ENCODE results near the gene SUPT20HL1. TPM values are rescaled to one million over a fixed set of nuclear protein-coding genes. Genes with fewer than 3 reads are reported as not detected.
A peak's percentile ranks its signal among the peaks of the same experiment; 100 is the strongest.

The SUPT20HL1 gene
- total RNA-seq, 1 experiment from 2014 or later, result not detected

GRCh38 chrX:24375600-24376131 lies 15.2 kb downstream of the SUPT20HL1 start:
- Mint-ChIP-seq H3K9me3 (no peaks in the 10 kb centered on the region), H3K27me3 (ENCODE audit: low read depth) (peaks cover 18% of the 10 kb centered on the region), H3K27ac (no peak overlapping the region), H3K4me1 (peaks cover 74% of the 10 kb centered on the region), H3K4me3 (no peak overlapping the region; the same call in 1 of the 2 replicates), H3K36me3 (no peaks in the 10 kb centered on the region)
- DNase-seq (ENCODE audit: low spot score), result no peak
- ChIA-PET POLR2A (interaction anchor here (0.5 kb wide), 1 partner anchor 322 kb away, joined by 3 read pairs; no protein-coding TSS in a partner anchor), CTCF (interaction anchor here (0.6 to 1.3 kb wide), 2 partner anchors 17 to 20 kb away, joined by 3 read pairs; no protein-coding TSS in a partner anchor)
- TF ChIP-seq, protein P1, sequence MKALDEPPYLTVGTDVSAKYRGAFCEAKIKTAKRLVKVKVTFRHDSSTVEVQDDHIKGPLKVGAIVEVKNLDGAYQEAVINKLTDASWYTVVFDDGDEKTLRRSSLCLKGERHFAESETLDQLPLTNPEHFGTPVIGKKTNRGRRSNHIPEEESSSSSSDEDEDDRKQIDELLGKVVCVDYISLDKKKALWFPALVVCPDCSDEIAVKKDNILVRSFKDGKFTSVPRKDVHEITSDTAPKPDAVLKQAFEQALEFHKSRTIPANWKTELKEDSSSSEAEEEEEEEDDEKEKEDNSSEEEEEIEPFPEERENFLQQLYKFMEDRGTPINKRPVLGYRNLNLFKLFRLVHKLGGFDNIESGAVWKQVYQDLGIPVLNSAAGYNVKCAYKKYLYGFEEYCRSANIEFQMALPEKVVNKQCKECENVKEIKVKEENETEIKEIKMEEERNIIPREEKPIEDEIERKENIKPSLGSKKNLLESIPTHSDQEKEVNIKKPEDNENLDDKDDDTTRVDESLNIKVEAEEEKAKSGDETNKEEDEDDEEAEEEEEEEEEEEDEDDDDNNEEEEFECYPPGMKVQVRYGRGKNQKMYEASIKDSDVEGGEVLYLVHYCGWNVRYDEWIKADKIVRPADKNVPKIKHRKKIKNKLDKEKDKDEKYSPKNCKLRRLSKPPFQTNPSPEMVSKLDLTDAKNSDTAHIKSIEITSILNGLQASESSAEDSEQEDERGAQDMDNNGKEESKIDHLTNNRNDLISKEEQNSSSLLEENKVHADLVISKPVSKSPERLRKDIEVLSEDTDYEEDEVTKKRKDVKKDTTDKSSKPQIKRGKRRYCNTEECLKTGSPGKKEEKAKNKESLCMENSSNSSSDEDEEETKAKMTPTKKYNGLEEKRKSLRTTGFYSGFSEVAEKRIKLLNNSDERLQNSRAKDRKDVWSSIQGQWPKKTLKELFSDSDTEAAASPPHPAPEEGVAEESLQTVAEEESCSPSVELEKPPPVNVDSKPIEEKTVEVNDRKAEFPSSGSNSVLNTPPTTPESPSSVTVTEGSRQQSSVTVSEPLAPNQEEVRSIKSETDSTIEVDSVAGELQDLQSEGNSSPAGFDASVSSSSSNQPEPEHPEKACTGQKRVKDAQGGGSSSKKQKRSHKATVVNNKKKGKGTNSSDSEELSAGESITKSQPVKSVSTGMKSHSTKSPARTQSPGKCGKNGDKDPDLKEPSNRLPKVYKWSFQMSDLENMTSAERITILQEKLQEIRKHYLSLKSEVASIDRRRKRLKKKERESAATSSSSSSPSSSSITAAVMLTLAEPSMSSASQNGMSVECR (CRISPR knock-in tag; IDR thresholded peaks at IDR 0.05; ENCODE audit: borderline replicate concordance), result no peak
- TF ChIP-seq, protein P2, sequence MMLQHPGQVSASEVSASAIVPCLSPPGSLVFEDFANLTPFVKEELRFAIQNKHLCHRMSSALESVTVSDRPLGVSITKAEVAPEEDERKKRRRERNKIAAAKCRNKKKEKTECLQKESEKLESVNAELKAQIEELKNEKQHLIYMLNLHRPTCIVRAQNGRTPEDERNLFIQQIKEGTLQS (CRISPR knock-in tag; conservative IDR thresholded peaks at IDR 0.05), result no peak
- TF ChIP-seq NR3C1 (CRISPR knock-in tag; conservative IDR thresholded peaks at IDR 0.05; ENCODE audit: low read depth) (no peak), HMGA2 (CRISPR knock-in tag; IDR thresholded peaks at IDR 0.05) (no peak), ZNF232 (CRISPR knock-in tag; IDR thresholded peaks at IDR 0.05) (no peak), SMAD4 (CRISPR knock-in tag; IDR thresholded peaks at IDR 0.05) (no peak), ZBTB21 (CRISPR knock-in tag; IDR thresholded peaks at IDR 0.05; ENCODE audit: borderline replicate concordance) (no peak), GABPB1 (CRISPR knock-in tag; IDR thresholded peaks at IDR 0.05) (no peak), ZNF423 (CRISPR knock-in tag; IDR thresholded peaks at IDR 0.05) (no peak), PRRX2 (CRISPR knock-in tag; IDR thresholded peaks at IDR 0.05) (no peak)
- TF ChIP-seq, protein P3, sequence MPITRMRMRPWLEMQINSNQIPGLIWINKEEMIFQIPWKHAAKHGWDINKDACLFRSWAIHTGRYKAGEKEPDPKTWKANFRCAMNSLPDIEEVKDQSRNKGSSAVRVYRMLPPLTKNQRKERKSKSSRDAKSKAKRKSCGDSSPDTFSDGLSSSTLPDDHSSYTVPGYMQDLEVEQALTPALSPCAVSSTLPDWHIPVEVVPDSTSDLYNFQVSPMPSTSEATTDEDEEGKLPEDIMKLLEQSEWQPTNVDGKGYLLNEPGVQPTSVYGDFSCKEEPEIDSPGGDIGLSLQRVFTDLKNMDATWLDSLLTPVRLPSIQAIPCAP (CRISPR knock-in tag; IDR thresholded peaks at IDR 0.05), result no peak
- TF ChIP-seq, protein P4, sequence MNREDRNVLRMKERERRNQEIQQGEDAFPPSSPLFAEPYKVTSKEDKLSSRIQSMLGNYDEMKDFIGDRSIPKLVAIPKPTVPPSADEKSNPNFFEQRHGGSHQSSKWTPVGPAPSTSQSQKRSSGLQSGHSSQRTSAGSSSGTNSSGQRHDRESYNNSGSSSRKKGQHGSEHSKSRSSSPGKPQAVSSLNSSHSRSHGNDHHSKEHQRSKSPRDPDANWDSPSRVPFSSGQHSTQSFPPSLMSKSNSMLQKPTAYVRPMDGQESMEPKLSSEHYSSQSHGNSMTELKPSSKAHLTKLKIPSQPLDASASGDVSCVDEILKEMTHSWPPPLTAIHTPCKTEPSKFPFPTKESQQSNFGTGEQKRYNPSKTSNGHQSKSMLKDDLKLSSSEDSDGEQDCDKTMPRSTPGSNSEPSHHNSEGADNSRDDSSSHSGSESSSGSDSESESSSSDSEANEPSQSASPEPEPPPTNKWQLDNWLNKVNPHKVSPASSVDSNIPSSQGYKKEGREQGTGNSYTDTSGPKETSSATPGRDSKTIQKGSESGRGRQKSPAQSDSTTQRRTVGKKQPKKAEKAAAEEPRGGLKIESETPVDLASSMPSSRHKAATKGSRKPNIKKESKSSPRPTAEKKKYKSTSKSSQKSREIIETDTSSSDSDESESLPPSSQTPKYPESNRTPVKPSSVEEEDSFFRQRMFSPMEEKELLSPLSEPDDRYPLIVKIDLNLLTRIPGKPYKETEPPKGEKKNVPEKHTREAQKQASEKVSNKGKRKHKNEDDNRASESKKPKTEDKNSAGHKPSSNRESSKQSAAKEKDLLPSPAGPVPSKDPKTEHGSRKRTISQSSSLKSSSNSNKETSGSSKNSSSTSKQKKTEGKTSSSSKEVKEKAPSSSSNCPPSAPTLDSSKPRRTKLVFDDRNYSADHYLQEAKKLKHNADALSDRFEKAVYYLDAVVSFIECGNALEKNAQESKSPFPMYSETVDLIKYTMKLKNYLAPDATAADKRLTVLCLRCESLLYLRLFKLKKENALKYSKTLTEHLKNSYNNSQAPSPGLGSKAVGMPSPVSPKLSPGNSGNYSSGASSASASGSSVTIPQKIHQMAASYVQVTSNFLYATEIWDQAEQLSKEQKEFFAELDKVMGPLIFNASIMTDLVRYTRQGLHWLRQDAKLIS (CRISPR knock-in tag; IDR thresholded peaks at IDR 0.05; ENCODE audit: borderline replicate concordance), result no peak
- TF ChIP-seq, protein P5, sequence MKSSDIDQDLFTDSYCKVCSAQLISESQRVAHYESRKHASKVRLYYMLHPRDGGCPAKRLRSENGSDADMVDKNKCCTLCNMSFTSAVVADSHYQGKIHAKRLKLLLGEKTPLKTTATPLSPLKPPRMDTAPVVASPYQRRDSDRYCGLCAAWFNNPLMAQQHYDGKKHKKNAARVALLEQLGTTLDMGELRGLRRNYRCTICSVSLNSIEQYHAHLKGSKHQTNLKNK (CRISPR knock-in tag; IDR thresholded peaks at IDR 0.05), result no peak
- TF ChIP-seq, protein P6, sequence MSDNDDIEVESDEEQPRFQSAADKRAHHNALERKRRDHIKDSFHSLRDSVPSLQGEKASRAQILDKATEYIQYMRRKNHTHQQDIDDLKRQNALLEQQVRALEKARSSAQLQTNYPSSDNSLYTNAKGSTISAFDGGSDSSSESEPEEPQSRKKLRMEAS (CRISPR knock-in tag; IDR thresholded peaks at IDR 0.05), result no peak
- ATAC-seq, result no peak; the same call in 1 of the 2 replicates

DNA sequence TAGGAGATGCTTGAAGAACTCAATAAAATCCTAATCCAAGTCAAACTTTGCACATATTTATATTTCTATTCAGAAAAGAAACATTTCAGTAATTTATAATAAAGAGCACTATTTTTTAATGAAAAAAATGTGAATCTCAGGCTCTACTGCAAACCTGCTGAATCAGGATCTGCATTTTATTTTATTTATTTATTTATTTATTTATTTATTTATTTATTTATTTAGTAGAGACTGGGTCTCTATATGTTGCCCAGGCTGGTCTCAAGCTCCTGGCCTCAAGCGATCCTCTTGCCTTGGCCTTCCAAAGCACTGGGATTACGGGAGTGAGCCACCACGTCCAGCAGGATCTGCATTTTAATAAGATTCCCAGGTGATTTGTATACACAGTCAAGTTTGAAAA lies 16.0 kb downstream of the SUPT20HL1 start:
- no peak overlapping the region for H3K4me3 Mint-ChIP-seq
- ChIA-PET POLR2A (no interaction called here), CTCF (interaction anchor here (1.3 kb wide), 1 partner anchor 19 kb away, joined by 3 read pairs; no protein-coding TSS in a partner anchor)

More for the DNA sequence above, 16.0 kb downstream of the SUPT20HL1 start:
- Mint-ChIP-seq H3K27ac (peak overlapping the region; percentile 83), H3K27me3 (ENCODE audit: low read depth) (peaks cover 18% of the 10 kb centered on the region), H3K9me3 (no peaks in the 10 kb centered on the region), H3K36me3 (no peaks in the 10 kb centered on the region), H3K4me1 (peaks cover 74% of the 10 kb centered on the region)
- ATAC-seq (no peak), DNase-seq (ENCODE audit: low spot score) (no peak)
- TF ChIP-seq ZNF671 (CRISPR knock-in tag; IDR thresholded peaks at IDR 0.05) (no peak), ZNF263 (CRISPR knock-in tag; IDR thresholded peaks at IDR 0.05; ENCODE audit: low read depth) (no peak), FOXJ3 (CRISPR knock-in tag; IDR thresholded peaks at IDR 0.05; ENCODE audit: borderline replicate concordance) (no peak), MLX (CRISPR knock-in tag; IDR thresholded peaks at IDR 0.05) (no peak)
- TF ChIP-seq, protein P6 (CRISPR knock-in tag; IDR thresholded peaks at IDR 0.05), result no peak
